Kidney (tissue), 14 donors: ENCODE data around the gene RHO. TPM values are rescaled to one million over a fixed set of nuclear protein-coding genes. Genes with fewer than 3 reads are reported as not detected.

Source experiments
- DNase-seq, 5 donors: peaks; one replicate each; pipeline ENCODE4 v3.0.0-alpha.2; 2013 to 2020
- FAIRE-seq: peaks from 2 replicates; lab custom pipeline; 2012; peaks lifted over from hg19 to GRCh38; lab: Jason Lieb, UNC
- H3K27ac ChIP-seq, 2 donors: one replicate each; pipeline ENCODE4 v1.7.0; 2013; ENCODE audit warnings: low read depth in 2 of 2, low read length in 2 of 2, inconsistent platforms in 1 of 2
- H3K27me3 ChIP-seq: one replicate; pipeline ENCODE4 v1.7.1; 2013; ENCODE audit warnings: low read length, inconsistent platforms; ENCODE audit not compliant: control insufficient read depth, insufficient read depth
- H3K36me3 ChIP-seq, 3 donors: one replicate each; pipeline versions ENCODE4 v1.7.0 to v1.7.1; 2013; ENCODE audit warnings: low read length in 3 of 3, control low read depth in 1 of 3, inconsistent platforms in 1 of 3; ENCODE audit not compliant: insufficient read depth in 3 of 3, control insufficient read depth in 2 of 3
- H3K4me1 ChIP-seq, 3 donors: one replicate each; pipeline versions ENCODE4 v1.7.0 to v1.7.1; 2013; ENCODE audit warnings: low read length in 3 of 3, inconsistent platforms in 1 of 3, low read depth in 1 of 3; ENCODE audit not compliant: control insufficient read depth in 2 of 3, insufficient read depth in 2 of 3
- H3K4me3 ChIP-seq, 3 donors: one replicate each; pipeline versions ENCODE4 v1.7.0 to v1.8.1; 2013; ENCODE audit warnings: low read length in 3 of 3, control low read depth in 1 of 3, inconsistent platforms in 1 of 3
- H3K9ac ChIP-seq, 3 donors: one replicate each; pipeline versions ENCODE4 v1.7.0 to v1.7.1; 2013; ENCODE audit warnings: low read length in 3 of 3, control low read depth in 1 of 3, inconsistent platforms in 1 of 3
- H3K9me3 ChIP-seq, 3 donors: one replicate each; pipeline versions ENCODE4 v1.7.0 to v1.7.1; 2013; ENCODE audit warnings: low read length in 3 of 3, control low read depth in 1 of 3, inconsistent platforms in 1 of 3; ENCODE audit not compliant: control insufficient read depth in 2 of 3, insufficient read depth in 1 of 3
- CTCF ChIP-seq: IDR thresholded peaks from 3 replicates; pipeline ENCODE4 v1.5.1; 2012; ENCODE audit warnings: mild to moderate bottlenecking, moderate library complexity, borderline replicate concordance; ENCODE audit not compliant: insufficient read depth; ENCODE audit errors: extremely low read depth
- intact Hi-C: fragments of 100-400 bp; cut with DNase I; formaldehyde crosslinking; loops from one replicate; pipeline ENCODE4 v1.11.1; 2022
- polyA plus RNA-seq: library from polyadenylated mRNA; stranded (reverse); fragments of 350-450 nt; fragmentation: Illumina TruSeq; extraction: RNeasy Lipid Tissue Mini Kit (QIAGEN cat#74804); gene quantifications from one replicate; pipeline ENCODE4 v1.2.3, GENCODE V29; 2014; ENCODE audit warnings: low read depth, low replicate concordance; ENCODE audit not compliant: insufficient read depth
- total RNA-seq: library from RNA; stranded (reverse); fragmentation: NEBNext Ultra II Directional; extraction: Animal tissue kit (Norgen Biotek cat#: 25700); gene quantifications from one replicate; pipeline ENCODE4 v1.2.1, GENCODE V29; 2021
- donor health status: control.
- donor health status: control.
- donor health status: control.
- donor health status: control.
- donor health status: control.
- donor health status: DM: yes; HTN: yes; CAD: no.
- donor health status: Normal renal cell carcinoma (clear cell type).

RHO gene
- total and polyA plus RNA-seq, 2 donors from 2014 or later: not detected

- no peaks in the 10 kb centered on the region for H3K27me3 ChIP-seq
- H3K9me3 ChIP-seq: no peaks in the 10 kb centered on the region
- TF ChIP-seq CTCF: no peak
- H3K9ac ChIP-seq: no peak overlapping the region
- H3K4me1 ChIP-seq: peaks cover 0 to 7% (median 3%) of the 10 kb centered on the region in 3 donors
- no peak overlapping the region for H3K27ac ChIP-seq
- FAIRE-seq: no peak
- no peak overlapping the region for H3K4me3 ChIP-seq
- intact Hi-C loops: no loop called here
- no peak for DNase-seq
- H3K36me3 ChIP-seq: no peaks in the 10 kb centered on the region
These were observed 8.4 kb downstream of the RHO start for GRCh38 chr3:129536804-129537203.

- Histone ChIP-seq H3K27me3 (no peaks in the 10 kb centered on the region), H3K4me3 (no peak overlapping the region), H3K36me3 (no peaks in the 10 kb centered on the region), H3K9ac (no peak overlapping the region), H3K27ac (no peak overlapping the region), H3K4me1 (peaks cover 0 to 7% (median 0%) of the 10 kb centered on the region in 3 donors), H3K9me3 (no peaks in the 10 kb centered on the region)
- TF ChIP-seq CTCF: no peak
- FAIRE-seq: no peak
- intact Hi-C loops: no loop called here
- DNase-seq: no peak
These were observed 10.8 kb downstream of the RHO start for GRCh38 chr3:129539206-129539605.

GRCh38 chr3:129540776-129541516, 12.5 kb downstream of the RHO start:
- FAIRE-seq (no peak), DNase-seq (no peak)
- Histone ChIP-seq H3K27me3 (no peaks in the 10 kb centered on the region), H3K4me3 (no peak overlapping the region), H3K9me3 (no peaks in the 10 kb centered on the region), H3K27ac (no peak overlapping the region), H3K9ac (no peak overlapping the region), H3K36me3 (no peaks in the 10 kb centered on the region), H3K4me1 (peaks cover 0 to 5% (median 0%) of the 10 kb centered on the region in 3 donors)
- intact Hi-C loops: no loop called here
- TF ChIP-seq CTCF: no peak
